A673 (cell line): ENCODE data around the gene WFS1. TPM values are rescaled to one million over a fixed set of nuclear protein-coding genes. Genes with fewer than 3 reads are reported as not detected.
A peak's percentile ranks its signal among the peaks of the same experiment; 100 is the strongest.

Source experiments
- BruUV-seq: library from RNA; stranded (reverse); fragments of 400-500 nt; replicated peaks from 2 replicates; lab custom pipeline; 2021; lab: Mats Ljungman, UMichigan
- CTCF ChIA-PET: fragments of 300-600 bp; sonication (Branson Sonifier 250); formaldehyde crosslinking; loops from one replicate; lab custom pipeline; 2022; ENCODE audit warnings: antibody characterized with exemption; lab: Charles Lee
- POLR2A ChIA-PET: fragments of 300-600 bp; sonication (Branson Sonifier 250); formaldehyde crosslinking; loops from one replicate; lab custom pipeline; 2022; ENCODE audit warnings: antibody characterized with exemption; ENCODE audit not compliant: low non-redundant PET; lab: Charles Lee
- DNase-seq: peaks from one replicate; pipeline ENCODE4 v3.0.0-alpha.2; 2015; ENCODE audit warnings: low spot score
- H3K27ac ChIP-seq: fragments of 200-600 bp; sonication (generic); 2 replicates; pipeline ENCODE4 v1.5.1; 2016; ENCODE audit warnings: mixed run types, low read depth, mild to moderate bottlenecking, mixed read lengths, antibody characterized with exemption, low read length; ENCODE audit not compliant: poor library complexity, severe bottlenecking
- H3K27me3 ChIP-seq: fragments of 200-600 bp; sonication (generic); replicated peaks from 2 replicates; pipeline ENCODE4 v1.6.1; 2017; ENCODE audit warnings: mixed run types, low read depth, mild to moderate bottlenecking, mixed read lengths, antibody characterized with exemption, low read length; ENCODE audit not compliant: insufficient read depth, poor library complexity
- H3K36me3 ChIP-seq: fragments of 200-600 bp; sonication (generic); 2 replicates; pipeline ENCODE4 v1.6.1; 2016; ENCODE audit warnings: mixed run types, mild to moderate bottlenecking, mixed read lengths, antibody characterized with exemption, low read length; ENCODE audit not compliant: insufficient read depth, poor library complexity, severe bottlenecking
- H3K4me1 ChIP-seq: fragments of 200-600 bp; sonication (generic); 2 replicates; pipeline ENCODE4 v1.6.1; 2017; ENCODE audit warnings: mixed run types, mild to moderate bottlenecking, mixed read lengths, antibody characterized with exemption, low read length; ENCODE audit not compliant: insufficient read depth, poor library complexity, severe bottlenecking
- H3K4me3 ChIP-seq: fragments of 200-600 bp; sonication (generic); 2 replicates; pipeline ENCODE4 v1.5.1; 2016; ENCODE audit warnings: low read depth, mixed run types, mild to moderate bottlenecking, mixed read lengths, low read length; ENCODE audit not compliant: poor library complexity, severe bottlenecking
- H3K9me3 ChIP-seq: fragments of 200-600 bp; sonication (generic); 2 replicates; pipeline ENCODE4 v1.6.1; 2016; ENCODE audit warnings: mixed run types, low read depth, mild to moderate bottlenecking, mixed read lengths, antibody characterized with exemption, low read length; ENCODE audit not compliant: poor library complexity, severe bottlenecking
- CTCF ChIP-seq: fragments of 300-800, 200-600 bp; sonication (generic); conservative IDR thresholded peaks from 2 replicates; pipeline ENCODE4 v1.5.1; 2017; ENCODE audit warnings: low read depth, mild to moderate bottlenecking, antibody characterized with exemption, low read length, moderate library complexity, mixed read lengths
- EZH2 ChIP-seq: fragments of 200-600 bp; sonication (generic); IDR thresholded peaks from 2 replicates; pipeline ENCODE4 v1.6.1; 2017; ENCODE audit warnings: borderline replicate concordance, low read depth, mild to moderate bottlenecking, mixed read lengths, antibody characterized with exemption, low read length; ENCODE audit not compliant: poor library complexity, severe bottlenecking
- intact Hi-C: fragments of 100-400 bp; cut with micrococcal nuclease; formaldehyde crosslinking; loops from one replicate; pipeline ENCODE4 v1.10.0; 2022; ENCODE audit not compliant: unreplicated experiment
- total RNA-seq: library from RNA; stranded (reverse); gene quantifications from 2 replicates; pipeline ENCODE4 v1.2.3, GENCODE V29; 2021

Gene WFS1
- total RNA-seq, 1 experiment from 2014 or later: 14.0 TPM

DNA sequence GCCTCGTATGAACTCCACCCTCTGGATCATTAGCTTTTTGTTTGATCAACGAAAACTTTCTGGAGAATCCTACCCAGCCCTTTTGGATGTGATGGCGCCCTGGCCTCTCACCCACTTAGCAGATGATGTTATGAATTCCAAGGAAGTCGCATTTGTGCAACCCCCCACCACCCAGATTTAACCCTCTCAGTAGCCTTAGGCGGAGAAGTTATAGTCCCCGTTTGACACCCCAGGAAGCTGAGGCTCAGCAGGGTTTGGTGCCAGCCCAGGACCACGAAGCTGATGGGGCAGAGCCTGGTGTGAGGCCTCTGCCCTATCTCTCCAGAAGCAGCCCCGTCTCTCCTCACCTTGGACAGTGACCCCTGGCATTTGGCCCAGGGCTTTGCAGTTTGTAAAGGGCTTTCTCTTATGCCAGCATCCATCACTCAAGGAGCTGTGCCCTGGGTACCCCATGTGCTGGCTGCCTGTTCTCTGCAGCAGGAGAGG, 1.0 kb downstream of the WFS1 start:
- Histone ChIP-seq H3K27me3 (no peaks in the 10 kb centered on the region), H3K9me3 (no peaks in the 10 kb centered on the region), H3K36me3 (no peaks in the 10 kb centered on the region), H3K4me1 (peaks cover 14% of the 10 kb centered on the region), H3K4me3 (peak overlapping the region; percentile 94), H3K27ac (no peak overlapping the region)
- intact Hi-C loops: no loop called here
- no TSS peak for BruUV-seq
- DNase-seq: no peak
- CTCF ChIA-PET: interaction anchor here (1.3 kb wide), 1 partner anchor 20 kb away, joined by 3 read pairs; no protein-coding TSS in a partner anchor
- TF ChIP-seq CTCF (no peak), EZH2 (no peak)
- POLR2A ChIA-PET: no interaction called here

DNA sequence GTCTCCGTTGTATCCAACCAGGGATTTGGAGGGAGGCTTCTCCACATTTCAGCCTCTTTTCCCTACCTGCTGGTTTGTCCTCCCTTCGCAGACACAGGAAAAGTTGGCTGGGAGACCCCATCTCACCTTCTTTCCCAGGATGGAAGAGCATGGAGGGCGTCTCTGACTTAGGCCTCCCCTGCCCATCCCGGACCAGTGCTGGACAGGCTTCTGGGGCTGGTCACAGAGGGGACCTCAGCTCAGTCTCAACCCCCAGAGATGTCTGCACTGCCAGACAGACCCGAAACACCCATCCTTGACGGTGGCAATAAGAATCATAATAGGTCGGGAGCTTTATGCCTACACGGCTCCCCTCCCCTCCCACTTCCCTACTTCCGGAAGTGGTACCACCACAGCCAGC, 1.6 kb downstream of the WFS1 start:
- ChIA-PET CTCF (no interaction called here), POLR2A (no interaction called here)

DNA sequence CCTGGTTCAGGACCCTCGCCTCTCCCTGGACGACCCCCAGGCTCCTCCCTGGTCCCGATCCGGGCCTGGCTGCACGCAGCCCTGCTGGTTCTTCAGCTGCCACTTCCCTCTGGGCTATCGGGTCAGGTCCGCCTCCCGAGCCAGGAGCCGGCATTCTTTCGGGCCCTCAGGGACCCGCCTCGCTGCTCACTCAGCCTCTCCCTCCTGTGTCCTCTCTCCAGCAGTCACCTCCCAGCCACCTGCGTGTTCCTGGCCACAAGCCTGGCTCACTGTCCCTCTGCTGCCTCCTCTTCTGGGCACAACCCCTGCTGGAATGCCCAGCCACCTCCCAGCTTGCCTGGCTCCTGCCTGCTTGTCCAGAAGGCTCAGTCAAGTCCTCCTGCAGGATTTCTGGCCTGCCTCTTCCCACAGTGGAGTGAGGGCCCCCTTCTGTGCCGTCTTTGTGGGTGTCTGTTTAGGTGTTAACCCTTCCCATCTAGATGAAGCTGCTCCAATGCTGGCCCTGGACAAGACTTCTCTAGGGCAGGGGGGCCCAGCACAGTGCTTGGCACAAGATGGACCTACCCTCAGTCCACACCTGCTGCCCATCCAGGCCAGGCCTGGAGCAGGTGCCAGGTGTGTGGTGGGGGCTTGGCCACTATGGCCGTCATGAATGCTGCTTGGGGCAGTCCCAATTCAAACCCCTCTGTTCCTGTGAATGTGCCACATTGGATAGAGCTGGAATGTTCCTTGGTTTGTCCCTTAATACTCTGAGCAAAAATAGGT, 2.2 kb downstream of the WFS1 start:
- Histone ChIP-seq H3K9me3 (no peaks in the 10 kb centered on the region), H3K27me3 (no peaks in the 10 kb centered on the region), H3K4me3 (no peak overlapping the region), H3K27ac (no peak overlapping the region), H3K36me3 (no peaks in the 10 kb centered on the region), H3K4me1 (peaks cover 14% of the 10 kb centered on the region)
- no TSS peak for BruUV-seq
- ChIA-PET CTCF (no interaction called here), POLR2A (no interaction called here)
- TF ChIP-seq EZH2: no peak
- TF ChIP-seq CTCF: no peak
- DNase-seq: no peak
- intact Hi-C loops: no loop called here

More for the DNA sequence above, 1.6 kb downstream of the WFS1 start:
- TF ChIP-seq EZH2: no peak
- TF ChIP-seq CTCF: no peak
- no peaks in the 10 kb centered on the region for H3K9me3 ChIP-seq
- no peaks in the 10 kb centered on the region for H3K27me3 ChIP-seq
- intact Hi-C loops: no loop called here
- peaks cover 14% of the 10 kb centered on the region for H3K4me1 ChIP-seq
- H3K36me3 ChIP-seq: no peaks in the 10 kb centered on the region
- no peak for DNase-seq
- no peak overlapping the region for H3K27ac ChIP-seq
- no peak overlapping the region for H3K4me3 ChIP-seq
- BruUV-seq: no TSS peak
